Activated CD4-positive, alpha-beta T cell treated with anti-CD3 and anti-CD28 coated beads, Interleukin-2, amount 10 ng/mL, durations not matched to agents 24 days and 14 days (primary cell): ENCODE results near the gene FOXG1. TPM values are rescaled to one million over a fixed set of nuclear protein-coding genes. Genes with fewer than 3 reads are reported as not detected.
A peak's percentile ranks its signal among the peaks of the same experiment; 100 is the strongest.

ENCODE experiments used
- DNase-seq: peaks from one replicate; pipeline ENCODE4 v3.0.0; 2022
- H3K27ac Mint-ChIP-seq: one replicate; pipeline ENCODE4 v1.8.0; 2022; ENCODE audit warnings: mild to moderate bottlenecking, mixed read lengths
- H3K27me3 Mint-ChIP-seq: one replicate; pipeline ENCODE4 v1.8.0; 2022; ENCODE audit warnings: mixed read lengths
- H3K36me3 Mint-ChIP-seq: one replicate; pipeline ENCODE4 v1.8.0; 2022; ENCODE audit warnings: low read depth, mild to moderate bottlenecking, mixed read lengths
- H3K4me1 Mint-ChIP-seq: one replicate; pipeline ENCODE4 v1.8.0; 2021; ENCODE audit warnings: mixed read lengths
- H3K4me3 Mint-ChIP-seq: one replicate; pipeline ENCODE4 v1.8.0; 2022; ENCODE audit warnings: mild to moderate bottlenecking, moderate library complexity, mixed read lengths
- H3K9me3 Mint-ChIP-seq: one replicate; pipeline ENCODE4 v1.8.0; 2021; ENCODE audit warnings: mixed read lengths
- intact Hi-C: fragments of 100-400 bp; cut with micrococcal nuclease; formaldehyde crosslinking; loops from one replicate; pipeline ENCODE4 v1.15.1; 2023
- total RNA-seq: library from RNA; stranded (reverse); gene quantifications from 2 replicates; pipeline ENCODE4 v1.2.3, GENCODE V29; 2022

FOXG1 gene
- total RNA-seq, 1 donor from 2014 or later: not detected

GRCh38 chr14:28765831-28766468 is 637 bp upstream of the FOXG1 start:
- H3K4me3 Mint-ChIP-seq: peak overlapping the region; percentile 41
- intact Hi-C loops: no loop called here

GRCh38 chr14:28767030-28767852 is 654 bp downstream of the FOXG1 start:
- Mint-ChIP-seq H3K4me3 (no peak overlapping the region), H3K27ac (peak overlapping the region; percentile 78), H3K9me3 (peaks cover 15% of the 10 kb centered on the region), H3K27me3 (peaks cover 45% of the 10 kb centered on the region), H3K36me3 (peaks cover 9% of the 10 kb centered on the region), H3K4me1 (peaks cover 7% of the 10 kb centered on the region)
- DNase-seq: no peak
- intact Hi-C loops: loop anchor here (1.0 kb wide), 1 partner anchor 8 kb away; no protein-coding TSS in a partner anchor

More at GRCh38 chr14:28765831-28766468, 637 bp upstream of the FOXG1 start:
- Mint-ChIP-seq H3K27ac (peak overlapping the region; percentile 86), H3K9me3 (peaks cover 15% of the 10 kb centered on the region), H3K27me3 (peaks cover 54% of the 10 kb centered on the region), H3K36me3 (peaks cover 9% of the 10 kb centered on the region), H3K4me1 (peaks cover 7% of the 10 kb centered on the region)
- no peak for DNase-seq

GRCh38 chr14:28767853-28768741 is 1.5 kb downstream of the FOXG1 start:
- intact Hi-C loops: loop anchor here (1.0 kb wide), 1 partner anchor 9 kb away; no protein-coding TSS in a partner anchor
- H3K9me3 Mint-ChIP-seq: peaks cover 15% of the 10 kb centered on the region
- H3K4me3 Mint-ChIP-seq: peak overlapping the region; percentile 21
- H3K36me3 Mint-ChIP-seq: peaks cover 9% of the 10 kb centered on the region
- DNase-seq: no peak
- H3K27ac Mint-ChIP-seq: peak overlapping the region; percentile 78
- peaks cover 7% of the 10 kb centered on the region for H3K4me1 Mint-ChIP-seq
- peaks cover 43% of the 10 kb centered on the region for H3K27me3 Mint-ChIP-seq

DNA sequence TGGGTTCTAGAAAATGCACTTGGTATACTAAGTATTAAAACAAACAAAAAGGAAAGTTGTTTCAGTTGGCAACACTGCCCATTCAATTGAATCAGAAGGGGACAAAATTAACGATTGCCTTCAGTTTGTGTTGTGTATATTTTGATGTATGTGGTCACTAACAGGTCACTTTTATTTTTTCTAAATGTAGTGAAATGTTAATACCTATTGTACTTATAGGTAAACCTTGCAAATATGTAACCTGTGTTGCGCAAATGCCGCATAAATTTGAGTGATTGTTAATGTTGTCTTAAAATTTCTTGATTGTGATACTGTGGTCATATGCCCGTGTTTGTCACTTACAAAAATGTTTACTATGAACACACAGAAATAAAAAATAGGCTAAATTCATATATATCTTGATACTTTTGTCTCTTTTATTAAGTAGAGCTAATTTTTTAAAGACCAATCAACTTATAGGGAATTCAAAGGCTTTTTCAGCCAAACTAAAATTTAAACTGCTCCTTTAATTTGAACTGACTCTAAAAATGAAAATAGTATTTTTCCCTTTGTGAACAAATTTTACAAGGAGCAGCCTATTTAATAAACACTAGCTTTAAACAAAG is 2.8 kb downstream of the FOXG1 start:
- H3K4me3 Mint-ChIP-seq: no peak overlapping the region
- DNase-seq: no peak
- H3K36me3 Mint-ChIP-seq: peaks cover 9% of the 10 kb centered on the region
- no peak overlapping the region for H3K27ac Mint-ChIP-seq
- peaks cover 7% of the 10 kb centered on the region for H3K4me1 Mint-ChIP-seq
- peaks cover 20% of the 10 kb centered on the region for H3K9me3 Mint-ChIP-seq
- H3K27me3 Mint-ChIP-seq: peaks cover 50% of the 10 kb centered on the region
- intact Hi-C loops: no loop called here

DNA sequence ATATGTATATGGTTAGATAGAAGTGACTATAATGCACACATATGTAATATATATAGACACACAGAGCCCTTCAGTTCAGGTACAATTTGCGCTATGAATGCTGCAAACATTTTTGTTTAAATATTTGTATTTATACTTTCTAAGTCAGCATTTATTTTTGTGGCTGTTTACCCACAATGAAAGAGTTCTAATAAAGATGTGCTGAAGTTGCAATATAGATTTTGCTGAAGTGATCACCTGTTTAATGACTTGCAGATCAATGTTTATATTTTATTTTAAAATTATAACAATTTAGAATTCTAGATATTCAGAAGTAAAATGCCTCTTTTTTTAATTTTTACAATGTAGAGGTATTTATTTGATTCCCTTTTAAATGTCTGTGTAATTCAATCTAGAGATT is 3.5 kb downstream of the FOXG1 start:
- no peak for DNase-seq
- peaks cover 50% of the 10 kb centered on the region for H3K27me3 Mint-ChIP-seq

DNA sequence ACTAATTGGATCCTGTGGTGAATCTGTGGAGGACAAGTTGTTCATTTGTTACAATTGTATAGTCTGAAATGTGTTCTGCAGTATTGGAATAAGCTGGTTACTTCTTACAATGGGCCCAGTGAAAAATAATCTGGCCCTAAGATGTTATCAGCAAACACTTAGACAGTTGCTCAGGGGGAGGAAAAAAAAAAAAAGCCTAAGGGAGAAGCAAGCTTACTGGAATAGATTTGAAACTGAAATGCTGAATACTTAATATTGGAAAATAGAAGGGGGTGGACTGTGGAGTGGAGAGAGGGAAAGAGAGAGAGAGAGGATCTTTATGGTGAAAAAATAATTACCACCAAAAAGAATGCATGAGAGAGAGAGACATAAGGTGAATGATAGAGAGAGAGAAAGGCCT is 4.0 kb downstream of the FOXG1 start:
- Mint-ChIP-seq H3K9me3 (peaks cover 20% of the 10 kb centered on the region), H3K36me3 (peaks cover 9% of the 10 kb centered on the region), H3K4me3 (no peak overlapping the region), H3K4me1 (peaks cover 5% of the 10 kb centered on the region), H3K27ac (no peak overlapping the region), H3K27me3 (peaks cover 50% of the 10 kb centered on the region)
- intact Hi-C loops: no loop called here
- no peak for DNase-seq

More for the DNA sequence above, 3.5 kb downstream of the FOXG1 start:
- intact Hi-C loops: no loop called here
- no peak overlapping the region for H3K27ac Mint-ChIP-seq
- H3K4me1 Mint-ChIP-seq: peaks cover 7% of the 10 kb centered on the region
- peaks cover 20% of the 10 kb centered on the region for H3K9me3 Mint-ChIP-seq
- no peak overlapping the region for H3K4me3 Mint-ChIP-seq
- peaks cover 9% of the 10 kb centered on the region for H3K36me3 Mint-ChIP-seq

- Mint-ChIP-seq H3K4me3 (no peak overlapping the region), H3K4me1 (peaks cover 3% of the 10 kb centered on the region), H3K27me3 (peaks cover 52% of the 10 kb centered on the region), H3K9me3 (peaks cover 17% of the 10 kb centered on the region), H3K27ac (no peak overlapping the region), H3K36me3 (peaks cover 6% of the 10 kb centered on the region)
- intact Hi-C loops: no loop called here
- DNase-seq: no peak
Measured at GRCh38 chr14:28771168-28771567, 4.6 kb downstream of the FOXG1 start.

DNA sequence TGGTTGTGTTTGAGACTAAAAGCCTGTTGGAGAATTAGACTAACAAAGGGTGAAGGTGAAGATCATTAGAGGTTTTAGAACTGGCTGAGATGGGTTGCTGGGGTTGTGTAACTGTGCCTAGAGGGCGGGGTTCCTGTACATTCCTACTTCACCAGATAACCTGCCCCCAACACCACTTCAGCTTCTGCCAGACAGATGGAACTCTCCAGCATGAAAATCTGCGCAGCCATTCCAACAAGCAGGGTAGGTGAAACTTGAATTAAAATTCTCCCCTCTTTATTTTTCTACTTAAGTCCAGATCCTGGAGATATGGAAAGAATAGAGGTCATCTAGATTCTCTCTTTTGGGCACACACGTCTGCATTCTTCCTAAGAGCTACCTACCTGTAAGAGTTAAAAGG is 6.0 kb downstream of the FOXG1 start:
- Mint-ChIP-seq H3K4me3 (no peak overlapping the region), H3K9me3 (peaks cover 16% of the 10 kb centered on the region), H3K36me3 (peaks cover 5% of the 10 kb centered on the region), H3K4me1 (peaks cover 2% of the 10 kb centered on the region), H3K27ac (no peak overlapping the region), H3K27me3 (peaks cover 57% of the 10 kb centered on the region)
- intact Hi-C loops: loop anchor here (2.0 kb wide), 1 partner anchor 14 kb away; no protein-coding TSS in a partner anchor
- DNase-seq: no peak

- H3K27ac Mint-ChIP-seq: no peak overlapping the region
- H3K36me3 Mint-ChIP-seq: peaks cover 3% of the 10 kb centered on the region
- H3K27me3 Mint-ChIP-seq: peaks cover 54% of the 10 kb centered on the region
- H3K9me3 Mint-ChIP-seq: peaks cover 11% of the 10 kb centered on the region
- H3K4me3 Mint-ChIP-seq: no peak overlapping the region
- H3K4me1 Mint-ChIP-seq: peaks cover 2% of the 10 kb centered on the region
- no peak for DNase-seq
- intact Hi-C loops: loop anchor here (2.0 kb wide), 1 partner anchor 14 kb away; no protein-coding TSS in a partner anchor
Measured at GRCh38 chr14:28773176-28773575, 6.6 kb downstream of the FOXG1 start.

DNA sequence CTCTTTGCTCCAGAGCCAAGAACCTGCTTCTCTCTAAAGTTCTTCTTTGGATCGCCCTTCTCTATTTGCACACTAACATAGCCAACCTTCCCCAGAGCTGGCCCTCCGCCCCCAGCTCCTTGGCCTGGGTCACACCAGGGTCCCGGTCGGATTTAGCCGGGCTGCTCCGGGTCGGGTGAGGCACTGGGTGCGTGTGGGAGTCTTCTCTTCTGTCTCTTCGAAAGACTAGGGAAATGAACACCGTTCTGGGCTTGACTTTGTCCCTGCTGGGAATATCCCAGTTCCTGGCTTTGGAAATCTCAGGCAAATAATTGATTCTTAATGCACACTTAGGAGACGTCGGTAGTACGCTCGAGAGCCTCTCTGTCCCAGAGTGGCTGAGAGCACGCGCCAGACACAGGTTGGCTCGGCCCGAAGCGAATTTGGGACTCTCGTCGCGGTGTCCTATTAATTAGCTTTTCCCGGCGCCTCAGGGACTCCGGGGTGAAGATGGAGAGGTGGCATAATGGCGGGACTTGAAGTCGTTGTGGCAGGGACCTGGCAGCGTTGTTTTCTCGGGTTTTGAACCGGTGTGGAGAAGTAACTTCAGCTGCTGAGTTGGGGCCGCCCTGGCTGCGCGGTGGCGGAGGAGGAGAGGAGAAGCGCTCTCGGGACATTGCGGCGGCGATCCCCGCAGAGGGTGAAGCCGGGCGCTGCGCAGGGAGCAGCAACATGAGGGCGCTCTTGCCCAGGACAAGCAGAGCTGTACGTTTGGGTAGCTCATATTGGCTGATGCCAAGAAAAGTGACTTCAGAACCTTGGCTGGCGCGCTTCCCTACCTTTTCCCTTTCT is 7.5 kb downstream of the FOXG1 start:
- Mint-ChIP-seq H3K9me3 (peaks cover 5% of the 10 kb centered on the region), H3K27ac (no peak overlapping the region), H3K4me1 (no peaks in the 10 kb centered on the region), H3K36me3 (no peaks in the 10 kb centered on the region), H3K27me3 (peaks cover 50% of the 10 kb centered on the region), H3K4me3 (no peak overlapping the region)
- intact Hi-C loops: loop anchor here (2.0 kb wide), 1 partner anchor 15 kb away; no protein-coding TSS in a partner anchor
- no peak for DNase-seq

DNA sequence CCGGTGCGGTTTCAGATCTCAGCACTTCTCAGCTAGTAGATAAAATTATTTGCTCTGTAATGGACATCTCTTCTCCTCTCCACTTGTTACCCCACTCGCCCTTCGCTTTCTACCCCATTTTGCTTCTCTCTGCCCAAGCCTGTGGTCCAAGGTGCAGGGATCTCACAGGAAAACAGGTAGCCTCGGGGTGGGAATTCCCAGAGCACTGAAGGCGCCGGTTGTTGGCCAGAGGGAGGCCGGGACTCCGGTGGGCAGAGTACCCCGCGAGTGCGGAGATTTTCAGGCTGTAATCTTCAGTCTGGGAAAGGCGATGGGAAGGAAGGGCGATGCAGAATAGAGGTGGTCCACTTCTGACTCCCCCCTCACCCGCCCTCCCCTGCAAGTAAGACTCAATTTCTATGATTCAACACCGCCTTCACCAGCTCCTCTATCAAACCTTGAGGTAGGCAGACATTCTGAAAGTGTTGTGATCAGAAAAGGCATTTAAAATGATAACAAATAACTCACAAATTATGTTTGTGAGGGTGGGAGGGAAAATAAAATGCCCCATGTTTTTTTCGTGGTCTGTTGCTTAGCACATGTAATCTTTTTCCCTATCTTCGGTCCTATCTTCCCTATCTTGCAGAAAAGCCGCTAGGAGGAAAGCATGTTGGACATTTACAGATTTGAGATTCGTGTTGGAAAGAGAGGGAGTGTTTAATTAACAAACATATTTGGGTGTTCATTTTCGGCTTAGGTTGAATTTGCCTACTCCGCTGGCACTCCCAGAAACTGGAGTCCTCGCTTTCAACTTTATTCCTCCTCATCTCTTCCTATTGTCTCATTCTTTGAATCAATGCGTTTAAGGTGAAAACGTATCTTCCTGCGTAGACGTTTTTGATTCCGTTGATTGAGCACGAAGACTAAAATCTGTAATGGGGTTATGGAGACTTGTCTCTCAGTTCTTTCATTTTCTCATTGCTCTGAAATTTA is 8.5 kb downstream of the FOXG1 start:
- H3K27me3 Mint-ChIP-seq: peaks cover 50% of the 10 kb centered on the region
- no peak for DNase-seq
- H3K9me3 Mint-ChIP-seq: peaks cover 5% of the 10 kb centered on the region
- intact Hi-C loops: no loop called here
- no peak overlapping the region for H3K4me3 Mint-ChIP-seq
- no peaks in the 10 kb centered on the region for H3K36me3 Mint-ChIP-seq
- no peaks in the 10 kb centered on the region for H3K4me1 Mint-ChIP-seq
- no peak overlapping the region for H3K27ac Mint-ChIP-seq
